Measurements from ENCODE around the gene HNRNPC.

DNA sequence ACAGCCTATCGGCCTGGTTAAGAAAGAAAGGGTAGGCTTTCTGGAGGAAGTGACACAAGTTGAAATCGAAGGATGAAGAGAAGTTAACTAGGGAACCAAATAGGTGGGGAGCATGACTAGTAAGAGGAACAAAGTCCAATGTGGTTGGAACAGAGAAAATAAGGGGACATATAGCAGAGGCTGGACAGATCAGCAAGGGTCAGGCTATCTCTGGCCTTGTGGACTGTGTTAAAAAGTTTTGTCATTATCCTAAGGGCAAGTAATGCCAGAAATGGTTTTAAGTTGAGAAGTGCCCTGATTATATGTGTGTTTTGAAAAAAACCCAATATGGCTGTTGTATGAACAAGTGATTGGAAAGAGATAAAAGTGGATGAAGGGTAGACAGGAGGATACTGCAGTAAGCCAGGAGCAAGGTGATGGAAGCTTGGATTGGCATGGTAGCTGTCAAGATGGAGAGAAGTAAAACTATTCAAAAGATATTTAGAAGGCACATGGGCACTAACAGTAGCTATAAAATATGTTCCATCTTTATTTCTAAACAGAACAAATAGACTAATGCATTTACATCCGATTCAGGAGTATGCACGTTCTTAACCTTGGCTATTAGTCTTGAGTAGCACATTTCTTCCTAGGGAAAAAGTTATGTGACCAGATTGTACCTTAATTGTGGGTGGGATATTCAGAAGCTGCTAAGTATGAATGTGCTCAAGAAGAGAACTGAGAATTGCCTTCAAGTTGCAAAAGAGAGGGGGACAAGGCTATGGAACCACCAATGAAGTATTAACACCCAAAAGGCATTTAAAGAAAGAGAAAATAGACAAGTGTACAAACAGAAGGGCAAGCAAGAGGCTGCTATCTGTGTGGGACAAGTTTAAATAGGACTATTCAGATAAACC, 66.5 kb downstream of the HNRNPC start:
- TF ChIP-seq CTCF (optimal IDR thresholded peaks at IDR 0.05 in 1 of 3, IDR thresholded peaks at IDR 0.05 in 1 of 3, conservative IDR thresholded peaks at IDR 0.05 in 1 of 3; ENCODE audit: extremely low read depth in 1 of 3, insufficient read depth in 2 of 3, low read length in 3 of 3) (no peak), EZH2 (IDR thresholded peaks at IDR 0.05; ENCODE audit: low read length) (no peak)
